Fibroblast of mammary gland (primary cell): ENCODE data around the gene KHDC4.

Experiments used
- DNase-seq: peaks from one replicate; pipeline ENCODE4 v3.0.0-alpha.2; 2010; ENCODE audit warnings: low read depth
- H3K4me3 ChIP-seq: 2 replicates; pipeline ENCODE4 v1.5.1; 2011; ENCODE audit warnings: low read depth, mild to moderate bottlenecking, low read length, moderate library complexity; ENCODE audit not compliant: control insufficient read depth
- TF ChIP-seq, protein P1 (sequence below): conservative IDR thresholded peaks from 2 replicates; pipeline ENCODE4 v1.5.1; 2011; ENCODE audit warnings: low read depth, low read length, inconsistent platforms; ENCODE audit not compliant: control insufficient read depth, insufficient read depth

KHDC4 gene

DNA sequence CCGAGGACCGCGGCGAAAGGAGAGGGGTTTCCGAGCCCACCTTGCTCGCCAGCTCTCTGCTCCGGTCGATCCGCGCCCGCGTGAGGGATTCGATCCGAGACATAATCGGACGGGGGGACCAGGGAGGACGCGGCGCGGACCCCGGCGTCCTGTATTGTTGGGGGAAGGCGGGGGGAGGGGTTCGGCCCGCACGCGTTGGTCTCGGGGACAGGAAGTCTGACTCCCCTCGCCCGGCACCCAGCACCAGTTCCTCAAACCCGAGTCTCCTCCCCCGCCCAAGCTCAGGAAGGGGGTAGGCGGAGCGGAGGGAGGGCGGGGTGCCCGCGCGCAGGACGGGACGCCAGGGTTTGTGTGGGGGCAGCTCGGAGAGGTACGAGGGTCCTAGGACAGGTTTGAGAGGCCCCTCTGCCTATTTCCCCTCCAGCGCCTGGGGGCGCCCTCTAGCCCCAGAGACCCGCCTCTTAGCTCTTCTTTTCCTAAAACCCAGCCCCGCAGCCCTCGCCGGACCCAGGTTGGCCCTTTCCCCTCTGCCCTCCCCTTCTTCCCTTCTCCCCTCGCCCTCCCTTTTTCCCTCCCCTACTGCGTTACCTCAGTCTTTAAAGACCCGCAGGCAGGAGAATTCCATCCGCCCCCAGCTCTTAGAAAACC lies 44.2 kb upstream of the KHDC4 start, which contains the start of gene ARHGEF2:
TSS of gene ARHGEF2 (minus strand) at position 223 of the 648 bp plus-strand sequence. CDS start at position 103, 120 bp downstream.
- TF ChIP-seq, protein P1, sequence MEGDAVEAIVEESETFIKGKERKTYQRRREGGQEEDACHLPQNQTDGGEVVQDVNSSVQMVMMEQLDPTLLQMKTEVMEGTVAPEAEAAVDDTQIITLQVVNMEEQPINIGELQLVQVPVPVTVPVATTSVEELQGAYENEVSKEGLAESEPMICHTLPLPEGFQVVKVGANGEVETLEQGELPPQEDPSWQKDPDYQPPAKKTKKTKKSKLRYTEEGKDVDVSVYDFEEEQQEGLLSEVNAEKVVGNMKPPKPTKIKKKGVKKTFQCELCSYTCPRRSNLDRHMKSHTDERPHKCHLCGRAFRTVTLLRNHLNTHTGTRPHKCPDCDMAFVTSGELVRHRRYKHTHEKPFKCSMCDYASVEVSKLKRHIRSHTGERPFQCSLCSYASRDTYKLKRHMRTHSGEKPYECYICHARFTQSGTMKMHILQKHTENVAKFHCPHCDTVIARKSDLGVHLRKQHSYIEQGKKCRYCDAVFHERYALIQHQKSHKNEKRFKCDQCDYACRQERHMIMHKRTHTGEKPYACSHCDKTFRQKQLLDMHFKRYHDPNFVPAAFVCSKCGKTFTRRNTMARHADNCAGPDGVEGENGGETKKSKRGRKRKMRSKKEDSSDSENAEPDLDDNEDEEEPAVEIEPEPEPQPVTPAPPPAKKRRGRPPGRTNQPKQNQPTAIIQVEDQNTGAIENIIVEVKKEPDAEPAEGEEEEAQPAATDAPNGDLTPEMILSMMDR = no peak
- peak within 1 kb of the TSS; percentile 80 for H3K4me3 ChIP-seq
- peak; percentile 53 for DNase-seq

DNA sequence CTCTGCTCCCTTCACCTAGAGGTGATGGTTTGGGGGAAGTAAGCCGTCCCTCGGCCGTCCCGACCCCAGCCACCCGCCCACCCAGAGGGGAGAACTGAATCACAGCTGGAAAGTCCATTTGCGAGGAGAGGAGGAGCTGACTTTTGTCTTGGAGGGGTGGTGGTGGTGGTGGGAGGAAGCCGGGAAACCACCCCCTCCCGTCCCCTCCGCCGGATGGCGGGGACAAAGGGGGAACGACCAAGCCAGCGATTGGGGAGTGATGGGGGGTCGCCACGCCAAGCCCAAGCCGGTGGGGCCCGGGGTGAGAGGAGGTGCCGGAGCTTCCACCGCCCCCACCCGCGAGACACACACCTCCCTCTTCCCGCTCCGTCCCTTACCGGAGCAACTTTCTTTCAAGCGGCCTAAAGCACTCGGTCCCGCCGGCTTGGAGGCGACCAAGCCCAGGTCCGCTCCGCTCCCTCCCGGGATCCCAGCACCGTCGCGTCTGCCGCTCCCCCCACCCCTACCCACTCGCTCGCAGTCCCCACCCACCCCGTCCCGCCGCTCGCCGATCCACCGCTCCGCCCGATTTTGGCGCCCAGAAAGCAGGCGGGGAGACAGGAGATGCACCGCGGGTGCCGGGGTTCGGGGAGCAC lies 43.6 kb upstream of the KHDC4 start:
- peak overlapping the region; percentile 80 for H3K4me3 ChIP-seq
- DNase-seq = no peak
- TF ChIP-seq, protein P1 = no peak

DNA sequence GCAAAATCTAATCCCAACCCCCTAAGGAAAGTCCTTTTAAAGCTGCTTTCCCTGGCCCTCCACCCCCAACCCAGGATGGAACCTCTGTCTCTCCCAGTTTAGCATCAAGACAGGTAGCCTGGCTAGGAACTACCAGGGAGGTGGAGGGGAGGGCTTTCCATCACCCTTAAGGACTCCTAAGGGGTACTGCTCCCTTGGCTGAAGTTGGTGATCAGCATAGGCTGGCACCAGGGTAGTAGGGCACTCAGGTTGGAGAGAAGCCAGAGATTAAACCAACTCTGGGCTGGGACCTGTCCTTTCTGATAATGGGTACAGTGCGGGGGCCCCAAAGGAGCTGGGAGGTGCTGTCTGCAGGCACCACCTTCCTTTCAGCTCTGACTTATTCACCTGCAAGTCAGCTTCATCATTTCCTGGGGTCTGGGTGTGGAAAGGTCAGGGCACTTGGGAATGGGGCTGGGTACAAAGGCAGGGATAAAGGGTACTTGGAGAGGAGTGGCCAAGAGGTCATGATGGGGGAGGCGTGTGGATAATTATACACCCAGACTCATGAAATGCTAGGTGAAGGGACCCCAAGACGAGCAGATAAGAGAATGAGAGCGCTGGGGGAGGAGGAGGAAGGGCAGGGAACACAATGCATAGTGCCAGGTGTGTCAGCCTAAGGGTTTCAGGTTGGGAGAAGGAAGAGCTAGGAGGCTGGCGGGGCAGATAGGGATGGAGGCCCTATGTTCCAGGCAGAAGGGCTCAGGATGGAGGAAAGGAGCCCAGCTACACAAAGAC lies 42.9 kb upstream of the KHDC4 start:
- no peak for DNase-seq
- TF ChIP-seq, protein P1 = no peak
- H3K4me3 ChIP-seq = peak overlapping the region; percentile 80

DNA sequence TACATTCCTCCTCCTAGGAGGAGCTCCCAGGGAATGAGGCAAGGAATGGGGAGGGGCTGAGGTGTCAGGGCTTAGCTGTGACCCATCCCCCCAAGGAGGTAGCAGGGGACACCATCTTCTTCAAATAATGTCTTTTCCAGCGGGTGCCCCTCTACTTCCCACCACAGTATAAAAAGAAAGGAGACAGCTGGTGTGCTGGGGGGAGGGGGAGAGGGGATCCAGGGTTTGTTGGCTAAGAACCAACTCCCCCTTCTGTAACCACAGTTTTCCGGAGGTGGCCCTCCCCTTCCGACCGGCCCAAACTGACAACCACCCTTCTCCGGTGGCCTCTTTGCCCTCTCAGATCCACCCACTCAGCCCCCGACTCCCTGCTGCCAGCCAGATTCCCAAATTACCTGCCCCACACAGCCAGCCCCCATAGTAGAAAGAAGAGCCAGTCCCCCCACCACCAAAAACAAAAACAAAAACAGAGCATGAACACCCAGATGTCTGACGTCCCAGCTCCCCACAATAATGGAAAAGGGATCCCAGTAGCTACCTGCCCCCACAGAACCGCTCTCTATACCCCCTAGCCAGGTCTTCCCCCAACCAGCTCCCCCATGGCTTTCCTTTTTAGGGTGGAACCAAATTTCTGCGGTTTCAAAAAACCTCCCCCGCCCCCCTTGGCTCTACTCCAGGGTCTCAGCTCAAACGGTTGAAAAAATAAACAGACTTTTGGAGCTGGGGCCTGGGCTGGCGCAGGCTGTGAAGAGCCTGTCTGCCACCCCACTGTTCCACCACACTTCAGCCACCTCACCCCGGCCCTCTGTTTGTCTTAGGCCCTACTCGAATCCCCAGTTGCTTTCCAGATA lies 42.1 kb upstream of the KHDC4 start:
- DNase-seq = peak; percentile 68
- peak overlapping the region; percentile 80 for H3K4me3 ChIP-seq
- TF ChIP-seq, protein P1 = no peak

DNA sequence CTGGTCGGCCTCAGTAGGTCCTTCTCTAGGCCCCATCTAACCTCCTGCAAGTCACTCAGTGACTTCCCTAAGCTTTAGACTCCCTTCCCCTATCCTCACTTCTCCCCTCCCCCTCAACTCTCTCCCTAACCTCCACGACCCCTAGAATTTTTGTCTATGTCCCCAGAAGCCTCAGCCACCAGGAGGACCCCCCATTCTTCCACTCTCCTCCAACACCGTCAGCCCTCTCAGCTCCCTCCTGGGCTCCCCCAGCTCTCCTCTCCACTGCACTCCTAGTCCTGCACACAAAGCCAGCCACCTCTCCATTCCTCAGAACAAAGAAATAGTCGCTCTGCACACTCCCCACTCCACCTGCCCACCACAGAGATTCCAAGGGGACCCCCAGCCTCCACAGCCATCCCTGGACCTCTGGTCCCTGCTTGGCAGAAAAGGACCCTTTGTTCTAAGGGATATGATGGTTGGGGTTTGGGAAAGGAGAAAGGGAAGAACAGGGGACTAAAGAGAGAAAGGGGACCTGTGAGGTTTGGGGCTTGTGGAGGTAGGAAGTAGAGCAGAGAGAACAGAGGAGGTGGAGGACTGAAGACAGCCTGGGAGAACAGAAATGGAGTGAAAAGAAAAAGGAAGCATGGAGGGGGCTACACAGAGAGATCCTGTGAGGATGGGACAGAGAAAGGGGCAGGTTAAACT lies 41.3 kb upstream of the KHDC4 start:
- TF ChIP-seq, protein P1 = no peak
- no peak for DNase-seq
- peak overlapping the region; percentile 80 for H3K4me3 ChIP-seq
